Measurements from ENCODE around the gene LRRC56. TPM values are rescaled to one million over a fixed set of nuclear protein-coding genes. Genes with fewer than 3 reads are reported as not detected.

LRRC56 gene
- total and polyA plus RNA-seq, 9 of the 15 experiments (the other 6 are each of a cell fraction or from before 2014, with no cell fraction given): 0.03 to 4.5 (median 1.0) TPM; not detected in 1

GRCh38 chr11:575313-575995 is 38.1 kb downstream of the LRRC56 start (continued):
- TF ChIP-seq ZBTB2 (IDR thresholded peaks at IDR 0.05) (0 out of 2 replicates have a peak, but pooled peaks have one; percentile 15), RB1 (IDR thresholded peaks at IDR 0.05; ENCODE audit: low read depth) (peak; percentile 82), GTF2E2 (tag; IDR thresholded peaks at IDR 0.05) (0 out of 2 replicates have a peak, but pooled peaks have one; percentile 16), CXXC5 (CRISPR knock-in tag; IDR thresholded peaks at IDR 0.05) (peak; percentile 71), SOX6 (IDR thresholded peaks at IDR 0.05) (no peak), ATF7 (IDR thresholded peaks at IDR 0.05) (no peak), NONO (IDR thresholded peaks at IDR 0.05; ENCODE audit: low read depth in 2 of 2, low read length in 1 of 2) (peak in 1 of 2 experiments; percentile 47; a peak in 1 of 4 replicates), ZBTB1 (CRISPR knock-in tag; IDR thresholded peaks at IDR 0.05; ENCODE audit: borderline replicate concordance, low read depth) (peak; percentile 86), KAT7 (CRISPR knock-in tag; IDR thresholded peaks at IDR 0.05; ENCODE audit: borderline replicate concordance) (peak; percentile 66; the same call in 1 of the 2 replicates), ILK (tag; IDR thresholded peaks at IDR 0.05; ENCODE audit: borderline replicate concordance, low read depth) (no peak), MAFF (IDR thresholded peaks at IDR 0.05; ENCODE audit: low read length) (no peak), MTA3 (IDR thresholded peaks at IDR 0.05; ENCODE audit: borderline replicate concordance) (0 out of 2 replicates have a peak, but pooled peaks have one; percentile 26), NRF1 (conservative IDR thresholded peaks at IDR 0.05 in 1 of 2, IDR thresholded peaks at IDR 0.05 in 1 of 2) (peak; percentile 73 to 78), RBBP5 (IDR thresholded peaks at IDR 0.05; ENCODE audit: borderline replicate concordance, insufficient read depth, low read length, poor library complexity, severe bottlenecking) (peak; percentile 72), CREB3L1 (IDR thresholded peaks at IDR 0.05; ENCODE audit: borderline replicate concordance, low read depth) (no peak)
- TF ChIP-seq, protein P1, sequence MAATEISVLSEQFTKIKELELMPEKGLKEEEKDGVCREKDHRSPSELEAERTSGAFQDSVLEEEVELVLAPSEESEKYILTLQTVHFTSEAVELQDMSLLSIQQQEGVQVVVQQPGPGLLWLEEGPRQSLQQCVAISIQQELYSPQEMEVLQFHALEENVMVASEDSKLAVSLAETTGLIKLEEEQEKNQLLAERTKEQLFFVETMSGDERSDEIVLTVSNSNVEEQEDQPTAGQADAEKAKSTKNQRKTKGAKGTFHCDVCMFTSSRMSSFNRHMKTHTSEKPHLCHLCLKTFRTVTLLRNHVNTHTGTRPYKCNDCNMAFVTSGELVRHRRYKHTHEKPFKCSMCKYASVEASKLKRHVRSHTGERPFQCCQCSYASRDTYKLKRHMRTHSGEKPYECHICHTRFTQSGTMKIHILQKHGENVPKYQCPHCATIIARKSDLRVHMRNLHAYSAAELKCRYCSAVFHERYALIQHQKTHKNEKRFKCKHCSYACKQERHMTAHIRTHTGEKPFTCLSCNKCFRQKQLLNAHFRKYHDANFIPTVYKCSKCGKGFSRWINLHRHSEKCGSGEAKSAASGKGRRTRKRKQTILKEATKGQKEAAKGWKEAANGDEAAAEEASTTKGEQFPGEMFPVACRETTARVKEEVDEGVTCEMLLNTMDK (IDR thresholded peaks at IDR 0.05; ENCODE audit: borderline replicate concordance, insufficient read depth, low read depth, low read length, poor library complexity, severe bottlenecking): no peak
- TF ChIP-seq, protein P2, sequence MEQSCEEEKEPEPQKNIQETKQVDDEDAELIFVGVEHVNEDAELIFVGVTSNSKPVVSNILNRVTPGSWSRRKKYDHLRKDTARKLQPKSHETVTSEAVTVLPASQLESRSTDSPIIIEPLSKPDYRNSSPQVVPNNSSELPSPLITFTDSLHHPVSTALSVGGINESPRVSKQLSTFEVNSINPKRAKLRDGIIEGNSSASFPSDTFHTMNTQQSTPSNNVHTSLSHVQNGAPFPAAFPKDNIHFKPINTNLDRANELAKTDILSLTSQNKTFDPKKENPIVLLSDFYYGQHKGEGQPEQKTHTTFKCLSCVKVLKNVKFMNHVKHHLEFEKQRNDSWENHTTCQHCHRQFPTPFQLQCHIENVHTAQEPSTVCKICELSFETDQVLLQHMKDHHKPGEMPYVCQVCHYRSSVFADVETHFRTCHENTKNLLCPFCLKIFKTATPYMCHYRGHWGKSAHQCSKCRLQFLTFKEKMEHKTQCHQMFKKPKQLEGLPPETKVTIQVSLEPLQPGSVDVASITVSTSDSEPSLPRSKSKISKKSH (CRISPR knock-in tag; IDR thresholded peaks at IDR 0.05): no peak
- TF ChIP-seq, protein P3, sequence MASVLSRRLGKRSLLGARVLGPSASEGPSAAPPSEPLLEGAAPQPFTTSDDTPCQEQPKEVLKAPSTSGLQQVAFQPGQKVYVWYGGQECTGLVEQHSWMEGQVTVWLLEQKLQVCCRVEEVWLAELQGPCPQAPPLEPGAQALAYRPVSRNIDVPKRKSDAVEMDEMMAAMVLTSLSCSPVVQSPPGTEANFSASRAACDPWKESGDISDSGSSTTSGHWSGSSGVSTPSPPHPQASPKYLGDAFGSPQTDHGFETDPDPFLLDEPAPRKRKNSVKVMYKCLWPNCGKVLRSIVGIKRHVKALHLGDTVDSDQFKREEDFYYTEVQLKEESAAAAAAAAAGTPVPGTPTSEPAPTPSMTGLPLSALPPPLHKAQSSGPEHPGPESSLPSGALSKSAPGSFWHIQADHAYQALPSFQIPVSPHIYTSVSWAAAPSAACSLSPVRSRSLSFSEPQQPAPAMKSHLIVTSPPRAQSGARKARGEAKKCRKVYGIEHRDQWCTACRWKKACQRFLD (CRISPR knock-in tag; IDR thresholded peaks at IDR 0.05): no peak
